Hippocampal formation (tissue), 2 donors: ENCODE data around the gene CDK6.
"Not testable (repeated sequence)": the region's sequence is repeated elsewhere in the genome, so short reads cannot be mapped to it uniquely, and the experiment has no call there.

ENCODE experiments used
- DNase-seq, 2 donors: peaks; one replicate each; lab custom pipeline; 2025; lab: John Stamatoyannopoulos, UW

Gene CDK6

DNA sequence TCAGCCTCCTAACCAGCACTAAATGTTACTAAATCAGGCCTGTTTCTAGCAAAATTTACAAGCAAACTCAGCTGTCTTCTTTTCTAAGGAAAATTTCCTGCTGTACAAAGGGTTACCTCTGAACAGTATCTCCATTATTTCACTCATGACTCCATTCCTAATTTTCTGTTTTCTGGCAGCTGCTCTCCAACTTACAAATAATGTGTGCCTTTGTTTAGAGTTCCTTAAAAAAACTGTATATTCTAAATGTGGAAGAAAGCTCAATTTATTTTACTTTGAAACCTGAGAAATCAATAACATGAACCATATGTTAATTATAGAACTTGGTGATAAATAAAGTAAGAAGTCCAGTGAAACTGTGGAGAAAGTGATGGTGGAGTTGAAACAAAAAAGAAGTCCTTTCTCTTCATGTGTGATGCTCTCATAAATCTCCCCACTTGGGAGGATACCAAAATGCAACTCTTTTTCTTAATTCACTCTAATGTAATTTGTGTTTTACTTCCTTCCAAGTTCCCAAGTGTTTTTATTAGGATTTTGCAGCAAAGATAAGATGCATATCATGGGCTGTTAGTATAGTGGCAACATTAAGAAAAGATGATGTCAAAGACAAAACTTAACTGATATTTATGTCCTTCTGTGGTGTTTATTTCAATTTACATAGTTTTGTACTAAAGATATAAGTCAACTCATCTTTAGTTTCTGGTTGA, 74.8 kb downstream of the CDK6 start:
- DNase-seq, result peak in 1 of 2 donors; percentile 82

DNA sequence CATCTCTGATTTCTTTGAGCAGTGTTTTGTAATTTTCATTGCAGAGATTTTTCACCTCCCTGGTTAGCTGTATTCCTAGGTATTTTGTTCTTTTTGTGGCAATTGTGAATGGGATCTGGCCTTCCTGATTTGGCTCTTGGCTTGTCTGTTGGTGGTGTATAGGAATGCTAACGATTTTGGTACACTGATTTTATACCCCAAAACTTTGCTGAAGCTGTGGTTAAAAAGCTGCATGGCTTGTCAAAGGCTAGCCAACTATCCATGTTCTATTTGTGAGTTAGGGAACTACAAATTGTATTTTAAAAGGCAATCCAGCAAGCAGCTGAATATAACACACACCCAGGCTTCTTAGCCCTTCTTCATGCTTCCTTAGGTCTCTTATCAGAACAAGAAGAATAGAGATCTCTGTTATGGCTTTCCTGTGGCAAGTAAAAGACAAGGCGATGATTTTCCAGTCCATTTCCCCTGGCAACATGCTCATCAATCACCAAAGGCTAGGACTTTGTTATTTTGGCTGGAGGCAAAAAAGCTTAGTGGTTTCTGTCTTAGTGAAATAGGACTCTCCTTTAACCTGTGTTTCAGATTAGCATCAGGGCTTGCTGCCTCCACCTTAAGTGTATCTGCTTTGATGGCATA, 77.5 kb downstream of the CDK6 start:
- DNase-seq, result no peak

DNA sequence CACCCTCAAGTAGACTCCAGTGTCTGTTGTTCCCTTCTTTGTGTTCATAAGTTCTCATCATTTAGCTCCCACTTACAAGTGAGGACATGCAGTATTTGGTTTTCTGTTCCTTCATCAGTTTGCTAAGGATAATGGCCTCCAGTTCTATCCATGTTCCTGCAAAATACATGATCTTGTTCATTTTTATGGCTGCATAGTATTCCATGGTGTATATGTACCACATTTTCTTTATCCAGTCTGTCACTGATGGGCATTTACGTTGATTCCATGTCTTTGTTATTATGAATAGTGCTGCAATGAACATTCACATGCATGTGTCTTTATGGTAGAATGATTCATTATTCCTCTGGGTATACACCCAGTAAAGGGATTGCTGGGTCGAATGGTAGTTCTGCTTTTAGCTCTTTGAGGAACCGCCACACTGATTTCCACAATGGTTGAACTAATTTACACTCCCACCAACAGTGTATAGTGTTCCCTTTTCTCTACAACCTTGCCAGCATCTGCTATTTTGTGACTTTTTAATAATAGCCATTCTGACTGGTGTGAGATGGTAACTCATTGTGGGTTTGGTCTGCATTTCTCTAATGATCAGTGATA, 79.0 kb downstream of the CDK6 start:
- not testable (repeated sequence) for DNase-seq

- no peak for DNase-seq
Measured at GRCh38 chr7:92755680-92756079, 80.7 kb downstream of the CDK6 start.

GRCh38 chr7:92754919-92755581, 81.3 kb downstream of the CDK6 start:
- peak; percentile 55 to 71 for DNase-seq

GRCh38 chr7:92753614-92754013, 82.8 kb downstream of the CDK6 start:
- no peak for DNase-seq

- no peak for DNase-seq
Measured at GRCh38 chr7:92751902-92752901, 84.2 kb downstream of the CDK6 start.

DNA sequence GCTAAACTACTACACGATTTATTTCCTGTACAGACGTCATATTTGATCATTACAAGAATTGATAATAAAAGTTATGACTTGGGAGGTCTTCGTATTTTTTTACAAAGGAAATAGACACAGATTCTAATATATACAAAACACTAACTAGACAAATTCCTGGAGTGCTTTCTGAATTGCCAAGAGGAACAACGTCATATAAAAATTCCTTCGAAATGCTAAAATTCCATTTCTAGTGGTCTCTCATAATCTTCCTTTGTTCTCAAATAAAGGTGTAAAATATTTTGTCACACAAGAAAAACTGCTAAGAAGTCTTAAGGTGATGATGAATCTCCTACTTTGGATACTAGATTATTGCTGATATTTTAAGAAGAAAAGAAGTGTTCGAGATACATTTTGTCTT, 85.4 kb downstream of the CDK6 start:
- DNase-seq, result no peak

DNA sequence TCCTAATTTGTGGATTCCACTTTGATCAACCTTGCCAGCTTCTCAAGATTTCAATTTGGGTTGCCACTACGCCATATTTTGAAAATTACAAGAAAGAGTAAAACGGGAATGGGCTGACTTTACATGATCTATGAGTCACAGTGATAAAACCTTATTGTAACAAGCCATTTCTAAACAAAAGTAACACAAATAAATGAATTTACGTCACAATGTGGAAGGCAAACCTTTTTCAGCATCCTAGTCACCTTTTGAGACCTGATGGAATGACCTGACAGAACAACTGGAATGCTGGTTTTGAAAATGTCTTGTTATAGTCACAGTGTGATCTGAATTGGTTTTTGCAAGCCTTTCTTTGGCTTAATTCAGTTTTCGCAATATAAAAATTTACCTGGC, 85.9 kb downstream of the CDK6 start:
- DNase-seq, result no peak

- DNase-seq, result no peak
Measured at GRCh38 chr7:92749832-92750446, 86.4 kb downstream of the CDK6 start.

DNA sequence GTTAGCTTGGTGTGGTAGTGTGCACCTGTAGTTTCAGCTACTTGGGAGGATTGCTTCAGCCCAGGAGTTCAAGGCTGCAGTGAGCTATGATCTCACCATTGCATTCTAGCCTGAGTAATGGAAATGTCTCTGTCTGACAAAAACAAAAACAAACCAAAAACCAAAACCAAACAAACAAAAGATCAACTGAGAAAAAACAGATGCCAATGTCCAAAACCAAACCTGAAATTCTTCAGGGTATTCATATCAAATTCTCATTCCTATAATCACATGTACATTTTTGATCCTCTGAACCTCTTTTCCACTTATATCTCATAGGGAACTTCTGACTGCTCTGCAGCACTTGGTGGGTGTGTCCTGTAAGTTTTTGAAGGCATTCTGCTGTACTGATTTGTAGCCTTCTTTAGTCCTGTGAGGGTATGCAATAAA, 87.0 kb downstream of the CDK6 start:
- no peak for DNase-seq

- DNase-seq, result no peak
Measured at GRCh38 chr7:92748495-92748894, 87.9 kb downstream of the CDK6 start.

DNA sequence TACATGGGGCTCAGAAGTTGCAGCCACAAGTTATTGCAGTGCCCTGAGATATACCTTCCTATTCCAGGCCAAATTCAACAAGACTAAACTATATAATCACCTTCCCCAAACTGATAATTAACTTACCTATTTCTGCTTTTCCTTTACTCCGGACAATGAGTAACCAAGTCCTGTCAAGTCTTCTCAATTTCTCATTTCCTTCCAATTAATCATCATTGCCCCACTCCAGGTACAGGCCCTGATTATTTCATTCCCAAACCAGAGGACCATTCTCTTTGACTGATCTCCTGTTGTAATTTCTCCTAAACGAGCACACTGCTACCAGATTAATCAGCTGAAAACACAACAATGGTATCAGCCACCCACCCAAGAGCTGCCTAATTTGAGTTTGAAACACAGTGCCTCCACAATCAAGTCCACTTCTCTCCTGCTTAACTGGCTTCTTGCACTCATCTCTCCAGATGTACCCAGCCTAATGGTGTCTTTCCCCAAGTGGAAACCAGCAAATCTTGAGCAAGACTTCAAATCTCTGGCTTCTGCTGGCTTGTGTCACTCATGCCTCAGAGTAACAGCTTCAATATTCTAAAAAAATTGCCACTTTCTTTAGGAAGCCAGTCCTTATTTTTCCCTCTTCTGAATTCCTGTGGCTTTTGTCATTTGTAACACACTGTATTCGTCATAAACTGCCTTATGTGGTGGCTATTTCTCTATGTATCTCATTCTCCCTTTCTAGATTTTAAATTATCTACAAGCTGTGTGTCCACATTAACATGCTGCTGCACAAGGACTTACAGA, 89.1 kb downstream of the CDK6 start:
- no peak for DNase-seq

DNA sequence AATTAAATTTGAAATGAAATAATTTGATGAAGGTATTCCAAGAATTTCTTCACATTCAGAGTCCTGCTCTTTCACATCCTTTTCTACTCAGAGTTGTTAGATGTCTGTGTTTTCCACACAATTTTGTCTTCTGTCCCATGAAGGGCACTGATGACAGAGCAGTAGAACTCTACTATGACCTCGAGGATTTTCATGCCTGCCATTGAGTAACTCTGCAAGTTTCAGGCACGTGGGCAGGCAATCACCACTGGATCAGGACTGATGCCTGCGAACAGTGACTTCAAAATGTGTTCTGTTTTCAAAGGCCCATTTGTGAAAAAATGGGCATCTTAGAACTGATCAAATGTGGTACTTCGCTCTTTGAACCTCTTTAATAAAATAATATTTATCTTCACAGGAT, 91.1 kb downstream of the CDK6 start:
- DNase-seq, result no peak

- not testable (repeated sequence) for DNase-seq
Measured at GRCh38 chr7:92744180-92744579, 92.2 kb downstream of the CDK6 start.

GRCh38 chr7:92742186-92742585, 94.2 kb downstream of the CDK6 start:
- no peak for DNase-seq

DNA sequence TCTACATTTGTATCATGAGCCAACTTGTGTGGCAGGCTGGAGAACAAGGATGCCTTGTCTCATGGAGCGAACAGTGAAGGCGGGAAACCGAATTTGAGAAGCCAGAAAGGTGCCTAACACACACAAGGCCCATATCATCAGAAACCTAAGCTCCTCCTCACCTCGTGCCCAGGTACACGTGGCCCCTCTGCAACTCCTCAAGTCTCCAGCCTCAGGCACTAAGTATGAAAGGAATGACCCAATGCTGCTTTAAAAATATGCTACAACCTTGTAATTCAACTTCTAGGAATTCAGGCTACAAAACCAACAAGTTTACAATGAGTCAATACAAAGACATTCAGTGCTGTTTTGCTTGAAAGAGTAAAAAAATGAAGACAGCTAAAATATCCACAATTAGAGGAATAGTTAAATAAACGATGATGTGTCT, 95.7 kb downstream of the CDK6 start:
- no peak for DNase-seq

DNA sequence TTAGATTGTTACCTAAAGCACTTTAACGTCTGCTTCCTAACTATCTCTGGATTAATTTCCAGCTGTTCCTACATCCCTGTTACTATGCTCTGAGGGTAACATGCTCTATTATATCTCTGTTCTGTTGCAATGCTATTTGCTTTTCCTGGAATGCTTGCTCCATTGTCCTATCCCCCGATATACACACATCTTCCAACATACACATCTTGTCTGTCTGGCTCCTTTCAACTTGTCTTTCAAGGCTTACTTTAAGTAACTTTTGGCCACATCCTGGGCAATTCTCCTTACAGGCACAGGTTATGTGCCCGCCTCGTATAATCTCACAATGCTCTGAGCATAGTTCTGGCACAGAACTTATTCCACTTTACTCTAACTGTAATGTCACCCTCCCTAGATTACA, 96.2 kb downstream of the CDK6 start:
- DNase-seq, result no peak

- no peak for DNase-seq
Measured at GRCh38 chr7:92739091-92739490, 97.3 kb downstream of the CDK6 start.

DNA sequence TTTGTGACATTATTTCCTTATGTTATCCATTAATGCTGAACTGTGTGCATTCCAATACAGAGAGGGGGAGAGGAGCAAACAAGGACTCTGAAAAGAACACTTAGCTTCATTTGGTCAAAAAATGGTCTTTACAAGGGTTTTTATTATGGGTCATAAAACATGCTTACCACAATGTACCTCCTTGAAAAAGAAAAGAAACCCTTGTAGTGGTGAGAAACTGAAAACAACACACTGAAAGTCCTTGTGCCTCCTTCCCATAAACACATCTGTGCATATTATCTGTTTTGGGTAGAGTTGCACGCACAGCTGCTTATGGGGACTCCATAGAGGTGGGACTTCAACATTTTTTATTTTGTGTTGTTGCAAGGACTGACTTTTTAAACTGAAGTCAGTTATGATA, 98.7 kb downstream of the CDK6 start:
- DNase-seq, result no peak
